Measurements from ENCODE around the gene ZNF326.
"Not testable (repeated sequence)": the region's sequence is repeated elsewhere in the genome, so short reads cannot be mapped to it uniquely, and the experiment has no call there.

DNA sequence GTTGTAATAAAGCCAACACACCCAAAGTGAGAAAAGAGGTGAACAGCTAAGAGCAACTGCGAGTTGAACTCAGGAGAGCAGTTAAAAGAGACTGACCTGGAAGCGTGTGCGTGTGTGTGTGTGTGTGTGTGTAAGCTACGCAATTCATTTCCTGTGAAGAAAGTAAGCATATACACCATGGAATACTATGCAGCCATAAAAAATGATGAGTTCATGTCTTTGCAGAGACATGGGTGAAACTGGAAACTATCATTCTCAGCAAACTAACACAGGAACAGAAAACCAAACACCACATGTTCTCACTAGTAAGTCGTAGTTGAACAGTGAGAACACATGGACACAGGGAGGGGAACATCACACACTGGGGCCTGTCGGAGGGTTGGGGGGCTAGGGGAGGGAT lies 69.2 kb downstream of the ZNF326 start:
- TF ChIP-seq, protein P1, sequence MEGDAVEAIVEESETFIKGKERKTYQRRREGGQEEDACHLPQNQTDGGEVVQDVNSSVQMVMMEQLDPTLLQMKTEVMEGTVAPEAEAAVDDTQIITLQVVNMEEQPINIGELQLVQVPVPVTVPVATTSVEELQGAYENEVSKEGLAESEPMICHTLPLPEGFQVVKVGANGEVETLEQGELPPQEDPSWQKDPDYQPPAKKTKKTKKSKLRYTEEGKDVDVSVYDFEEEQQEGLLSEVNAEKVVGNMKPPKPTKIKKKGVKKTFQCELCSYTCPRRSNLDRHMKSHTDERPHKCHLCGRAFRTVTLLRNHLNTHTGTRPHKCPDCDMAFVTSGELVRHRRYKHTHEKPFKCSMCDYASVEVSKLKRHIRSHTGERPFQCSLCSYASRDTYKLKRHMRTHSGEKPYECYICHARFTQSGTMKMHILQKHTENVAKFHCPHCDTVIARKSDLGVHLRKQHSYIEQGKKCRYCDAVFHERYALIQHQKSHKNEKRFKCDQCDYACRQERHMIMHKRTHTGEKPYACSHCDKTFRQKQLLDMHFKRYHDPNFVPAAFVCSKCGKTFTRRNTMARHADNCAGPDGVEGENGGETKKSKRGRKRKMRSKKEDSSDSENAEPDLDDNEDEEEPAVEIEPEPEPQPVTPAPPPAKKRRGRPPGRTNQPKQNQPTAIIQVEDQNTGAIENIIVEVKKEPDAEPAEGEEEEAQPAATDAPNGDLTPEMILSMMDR (IDR thresholded peaks at IDR 0.05; ENCODE audit: low read depth, low read length, poor library complexity, severe bottlenecking), result not testable (repeated sequence)
- TF ChIP-seq EZH2phosphoT487 (IDR thresholded peaks at IDR 0.05; ENCODE audit: borderline replicate concordance, low read length), result not testable (repeated sequence)

Data from DOHH2 (cell line).